G401.6 (cell line): ENCODE data around the gene ARL15.

Experiments
- FAIRE-seq: peaks from 2 replicates; lab custom pipeline; 2012; peaks lifted over from hg19 to GRCh38; lab: Jason Lieb, UNC

The ARL15 gene

GRCh38 chr5:54313311-54314270 lies 3.2 kb upstream of the ARL15 start:
- FAIRE-seq = no peak

GRCh38 chr5:54312499-54312898 lies 2.1 kb upstream of the ARL15 start:
- FAIRE-seq = no peak

- FAIRE-seq = no peak
These were observed 854 bp upstream of the ARL15 start for GRCh38 chr5:54311176-54311677.

- no peak for FAIRE-seq
These were observed 511 bp downstream of the ARL15 start for GRCh38 chr5:54309691-54310432.

- FAIRE-seq = no peak
These were observed 1.1 kb downstream of the ARL15 start for GRCh38 chr5:54309276-54309675.

- FAIRE-seq = no peak
These were observed 2.8 kb downstream of the ARL15 start for GRCh38 chr5:54307583-54307982.

GRCh38 chr5:54306893-54307292 lies 3.5 kb downstream of the ARL15 start:
- no peak for FAIRE-seq

GRCh38 chr5:54305737-54306136 lies 4.6 kb downstream of the ARL15 start:
- FAIRE-seq = no peak

GRCh38 chr5:54304040-54304439 lies 6.3 kb downstream of the ARL15 start:
- FAIRE-seq = no peak

GRCh38 chr5:54302267-54302687 lies 8.1 kb downstream of the ARL15 start:
- no peak for FAIRE-seq

- FAIRE-seq = no peak
These were observed 8.5 kb downstream of the ARL15 start for GRCh38 chr5:54301849-54302248.

GRCh38 chr5:54301220-54301619 lies 9.2 kb downstream of the ARL15 start:
- no peak for FAIRE-seq

- FAIRE-seq = no peak
These were observed 11.4 kb downstream of the ARL15 start for GRCh38 chr5:54298947-54299346.

- FAIRE-seq = no peak
These were observed 14.0 kb downstream of the ARL15 start for GRCh38 chr5:54296386-54296785.

- FAIRE-seq = no peak
These were observed 14.6 kb downstream of the ARL15 start for GRCh38 chr5:54295651-54296276.

GRCh38 chr5:54294097-54294667 lies 16.2 kb downstream of the ARL15 start:
- no peak for FAIRE-seq

GRCh38 chr5:54292866-54293265 lies 17.5 kb downstream of the ARL15 start:
- no peak for FAIRE-seq

- FAIRE-seq = no peak
These were observed 18.9 kb downstream of the ARL15 start for GRCh38 chr5:54291498-54291897.

- no peak for FAIRE-seq
These were observed 20.6 kb downstream of the ARL15 start for GRCh38 chr5:54289769-54290168.

- no peak for FAIRE-seq
These were observed 21.7 kb downstream of the ARL15 start for GRCh38 chr5:54288568-54289217.

- no peak for FAIRE-seq
These were observed 24.7 kb downstream of the ARL15 start for GRCh38 chr5:54285686-54286085.

GRCh38 chr5:54284586-54284985 lies 25.8 kb downstream of the ARL15 start:
- FAIRE-seq = no peak
